NCI-H128 (cell line): ENCODE measurements around the gene HCN4.
"Not testable (repeated sequence)": the region's sequence is repeated elsewhere in the genome, so short reads cannot be mapped to it uniquely, and the experiment has no call there.

Source experiments
- DNase-seq: peaks from one replicate; lab custom pipeline; 2025; ENCODE audit not compliant: unreplicated experiment; lab: John Stamatoyannopoulos, UW

The HCN4 gene

GRCh38 chr15:73368301-73369136, at the start of gene HCN4:
Gene HCN4, minus strand, starts transcription at chr15:73368958. Its CDS starts 688 bp downstream, at chr15:73368270.
- DNase-seq: peak; percentile 18

GRCh38 chr15:73414876-73415275, 46.1 kb upstream of the HCN4 start:
- no peak for DNase-seq

GRCh38 chr15:73403171-73403570, 34.4 kb upstream of the HCN4 start:
- no peak for DNase-seq

- DNase-seq: not testable (repeated sequence)
These were observed 31.5 kb upstream of the HCN4 start for GRCh38 chr15:73400222-73400621.

- no peak for DNase-seq
These were observed 30.1 kb upstream of the HCN4 start for GRCh38 chr15:73398861-73399260.

GRCh38 chr15:73397461-73397860, 28.7 kb upstream of the HCN4 start:
- no peak for DNase-seq

GRCh38 chr15:73395671-73396070, 26.9 kb upstream of the HCN4 start:
- no peak for DNase-seq

- DNase-seq: no peak
These were observed 26.0 kb upstream of the HCN4 start for GRCh38 chr15:73394782-73395181.

GRCh38 chr15:73393336-73393735, 24.6 kb upstream of the HCN4 start:
- DNase-seq: no peak

- no peak for DNase-seq
These were observed 23.3 kb upstream of the HCN4 start for GRCh38 chr15:73392025-73392424.

- DNase-seq: no peak
These were observed 22.5 kb upstream of the HCN4 start for GRCh38 chr15:73391128-73391872.

- DNase-seq: no peak
These were observed 21.3 kb upstream of the HCN4 start for GRCh38 chr15:73389971-73390544.

- no peak for DNase-seq
These were observed 20.8 kb upstream of the HCN4 start for GRCh38 chr15:73389539-73389938.

- no peak for DNase-seq
These were observed 19.6 kb upstream of the HCN4 start for GRCh38 chr15:73388256-73388781.

- DNase-seq: no peak
These were observed 18.9 kb upstream of the HCN4 start for GRCh38 chr15:73387507-73388255.

GRCh38 chr15:73386886-73387506, 18.2 kb upstream of the HCN4 start:
- DNase-seq: no peak

- DNase-seq: no peak
These were observed 17.5 kb upstream of the HCN4 start for GRCh38 chr15:73386238-73386637.

GRCh38 chr15:73385205-73385604, 16.4 kb upstream of the HCN4 start:
- DNase-seq: no peak

- DNase-seq: no peak
These were observed 14.8 kb upstream of the HCN4 start for GRCh38 chr15:73383310-73384189.

- DNase-seq: no peak
These were observed 13.4 kb upstream of the HCN4 start for GRCh38 chr15:73382115-73382514.
